SK-N-SH treated with all-trans-retinoic acid at 6 μM for 48 hours (cell line): ENCODE results near the gene TIAM1.

Experiments
- ATAC-seq: fragments of 200-7000 bp; cut with Tn5 transposase; 3 replicates; pipeline ENCODE4 v1.9.1; 2020; ENCODE audit warnings: mild to moderate bottlenecking, moderate library complexity
- ARNTL ChIP-seq: fragments of 450-650 bp; formaldehyde crosslinking; IDR thresholded peaks from 2 replicates; pipeline ENCODE4 v1.5.0; 2020; ENCODE audit warnings: low read depth, mild to moderate bottlenecking, moderate library complexity, borderline replicate concordance
- BACH2 ChIP-seq: fragments of 250-450 bp; sonication (Bioruptor Pico); IDR thresholded peaks from 2 replicates; pipeline ENCODE4 v1.9.0; 2021; ENCODE audit warnings: mild to moderate bottlenecking, borderline replicate concordance
- CREB5 ChIP-seq: fragments of 250-450 bp; sonication (Bioruptor Pico); IDR thresholded peaks from 2 replicates; pipeline ENCODE4 v1.5.1; 2020; ENCODE audit warnings: low read depth, mild to moderate bottlenecking, moderate library complexity
- CSDC2 ChIP-seq: fragments of 250-450 bp; sonication (Bioruptor Pico); IDR thresholded peaks from 2 replicates; pipeline ENCODE4 v1.5.0; 2020; ENCODE audit warnings: mild to moderate bottlenecking, moderate library complexity
- CSRNP3 ChIP-seq: fragments of 250-450 bp; sonication (Bioruptor Pico); IDR thresholded peaks from 2 replicates; pipeline ENCODE4 v1.5.1; 2021; ENCODE audit warnings: mild to moderate bottlenecking, moderate library complexity
- ESRRG ChIP-seq: fragments of 250-450 bp; sonication (Bioruptor Pico); IDR thresholded peaks from 2 replicates; pipeline ENCODE4 v1.6.1; 2021; ENCODE audit warnings: mild to moderate bottlenecking
- GLIS3 ChIP-seq: fragments of 250-450 bp; sonication (Bioruptor Pico); IDR thresholded peaks from 2 replicates; pipeline ENCODE4 v1.5.0; 2020; ENCODE audit warnings: mild to moderate bottlenecking, moderate library complexity
- ISL1 ChIP-seq: fragments of 250-450 bp; sonication (Bioruptor Pico); IDR thresholded peaks from 2 replicates; pipeline ENCODE4 v2.1.2; 2022; ENCODE audit warnings: mild to moderate bottlenecking, moderate library complexity
- OSR1 ChIP-seq: fragments of 250-450 bp; sonication (Bioruptor Pico); IDR thresholded peaks from 2 replicates; pipeline ENCODE4 v1.8.0; 2022; ENCODE audit warnings: moderate library complexity, mild to moderate bottlenecking, inconsistent platforms
- POU6F1 ChIP-seq: fragments of 250-450 bp; sonication (Bioruptor Pico); IDR thresholded peaks from 2 replicates; pipeline ENCODE4 v1.8.0; 2021; ENCODE audit warnings: low read depth, mild to moderate bottlenecking, moderate library complexity, borderline replicate concordance
- PPARA ChIP-seq: fragments of 250-450 bp; sonication (Bioruptor Pico); IDR thresholded peaks from 2 replicates; pipeline ENCODE4 v1.5.0; 2020; ENCODE audit warnings: mild to moderate bottlenecking, borderline replicate concordance
- SNAI2 ChIP-seq: fragments of 250-450 bp; sonication (Bioruptor Pico); IDR thresholded peaks from 2 replicates; pipeline ENCODE4 v1.5.0; 2020; ENCODE audit warnings: mild to moderate bottlenecking, moderate library complexity
- TCF4 ChIP-seq: fragments of 250-450 bp; sonication (Bioruptor Pico); IDR thresholded peaks from 2 replicates; pipeline ENCODE4 v1.8.0; 2021; ENCODE audit warnings: mild to moderate bottlenecking, moderate library complexity, borderline replicate concordance
- TOX ChIP-seq: fragments of 250-450 bp; sonication (Bioruptor Pico); IDR thresholded peaks from 2 replicates; pipeline ENCODE4 v1.8.0; 2021; ENCODE audit warnings: mild to moderate bottlenecking, moderate library complexity, borderline replicate concordance
- TSHZ2 ChIP-seq: fragments of 250-450 bp; sonication (Bioruptor Pico); IDR thresholded peaks from 2 replicates; pipeline ENCODE4 v1.5.0; 2020; ENCODE audit warnings: mild to moderate bottlenecking, moderate library complexity
- ZC3H10 ChIP-seq: fragments of 250-450 bp; sonication (Bioruptor Pico); IDR thresholded peaks from 2 replicates; pipeline ENCODE4 v1.5.1; 2021; ENCODE audit warnings: mild to moderate bottlenecking, moderate library complexity
- ZFP3 ChIP-seq: fragments of 250-450 bp; sonication (Bioruptor Pico); IDR thresholded peaks from 2 replicates; pipeline ENCODE4 v1.5.0; 2020; ENCODE audit warnings: mild to moderate bottlenecking, moderate library complexity
- ZNF565 ChIP-seq: fragments of 450-650 bp; formaldehyde crosslinking; conservative IDR thresholded peaks from 2 replicates; pipeline ENCODE4 v1.5.0; 2020; ENCODE audit warnings: low read depth, mild to moderate bottlenecking, moderate library complexity
- ZNF70 ChIP-seq: fragments of 450-650 bp; formaldehyde crosslinking; IDR thresholded peaks from 2 replicates; pipeline ENCODE4 v1.5.0; 2020; ENCODE audit warnings: mild to moderate bottlenecking, moderate library complexity

TIAM1 gene

GRCh38 chr21:31363720-31364119 is 19.7 kb upstream of the TIAM1 start:
- ATAC-seq: no peak
- no peak for TF ChIP-seq TSHZ2 (CRISPR knock-in tag)
- no peak for TF ChIP-seq ZFP3
- no peak for TF ChIP-seq SNAI2 (CRISPR knock-in tag)
- TF ChIP-seq CSDC2: no peak
- TF ChIP-seq ISL1 (CRISPR knock-in tag): no peak
- no peak for TF ChIP-seq CSRNP3 (CRISPR knock-in tag)
- no peak for TF ChIP-seq POU6F1
- no peak for TF ChIP-seq TCF4
- no peak for TF ChIP-seq GLIS3
- no peak for TF ChIP-seq BACH2
- TF ChIP-seq ARNTL (CRISPR knock-in tag): no peak

GRCh38 chr21:31360717-31361116 is 16.7 kb upstream of the TIAM1 start:
- TF ChIP-seq TSHZ2 (CRISPR knock-in tag) (no peak), ZNF70 (CRISPR knock-in tag) (no peak)
- ATAC-seq: no peak

- no peak for TF ChIP-seq PPARA (CRISPR knock-in tag)
- no peak for TF ChIP-seq TOX (CRISPR knock-in tag)
- no peak for TF ChIP-seq ZC3H10 (CRISPR knock-in tag)
- TF ChIP-seq GLIS3: no peak
- TF ChIP-seq ZFP3: no peak
- TF ChIP-seq BACH2: no peak
- TF ChIP-seq ZNF565: no peak
- ATAC-seq: no peak
Measured at GRCh38 chr21:31358158-31358557, 14.1 kb upstream of the TIAM1 start.

- TF ChIP-seq SNAI2 (CRISPR knock-in tag) (no peak), ARNTL (CRISPR knock-in tag) (no peak), OSR1 (no peak), ESRRG (CRISPR knock-in tag) (no peak), CREB5 (no peak)
- no peak for ATAC-seq
Measured at GRCh38 chr21:31356440-31356839, 12.4 kb upstream of the TIAM1 start.
